DND-41 (cell line): ENCODE data around the gene MCM5.

Experiments
- ATAC-seq: fragments of 200-7000 bp; cut with Tn5 transposase; 3 replicates; pipeline ENCODE4 v1.9.1; 2021; ENCODE audit warnings: low read depth; ENCODE audit not compliant: insufficient read depth
- DNase-seq: peaks from one replicate; pipeline ENCODE4 v3.0.0-alpha.2; 2020
- H2AFZ ChIP-seq: 2 replicates; pipeline ENCODE4 v1.6.0; 2012; ENCODE audit warnings: low read depth, low read length
- H3K27ac ChIP-seq: 2 replicates; pipeline ENCODE4 v1.5.1; 2012; ENCODE audit warnings: low read length, inconsistent platforms
- H3K27me3 ChIP-seq: fragments of 200-600 bp; sonication (generic); 2 replicates; pipeline ENCODE4 v1.6.0; 2012; ENCODE audit warnings: low read length, mild to moderate bottlenecking, inconsistent platforms; ENCODE audit not compliant: insufficient read depth, poor library complexity
- H3K36me3 ChIP-seq: 2 replicates; pipeline ENCODE4 v1.5.1; 2012; ENCODE audit warnings: low read length, inconsistent platforms; ENCODE audit not compliant: insufficient read depth
- H3K4me1 ChIP-seq: 2 replicates; pipeline ENCODE4 v1.5.1; 2012; ENCODE audit warnings: mild to moderate bottlenecking, low read length; ENCODE audit not compliant: insufficient read depth
- H3K4me2 ChIP-seq: 2 replicates; pipeline ENCODE4 v1.6.0; 2012; ENCODE audit warnings: mild to moderate bottlenecking, moderate library complexity, low read length, inconsistent platforms; ENCODE audit not compliant: insufficient read depth
- H3K4me3 ChIP-seq, 2 experiments: fragments of 200-600 bp in 1 of 2; shearing (Covaris generic) in 1 of 2; 2 replicates each; pipeline ENCODE4 v1.5.1; 2012 to 2016; ENCODE audit warnings: inconsistent platforms in 2 of 2, low read length in 2 of 2, mild to moderate bottlenecking in 2 of 2, low read depth in 1 of 2, moderate library complexity in 1 of 2
- H3K79me2 ChIP-seq: 2 replicates; pipeline ENCODE4 v1.6.0; 2012; ENCODE audit warnings: low read length, inconsistent platforms; ENCODE audit not compliant: insufficient read depth
- H3K9ac ChIP-seq: 2 replicates; pipeline ENCODE4 v1.6.0; 2012; ENCODE audit warnings: low read depth, mild to moderate bottlenecking, inconsistent platforms, low read length, moderate library complexity
- H3K9me3 ChIP-seq: 2 replicates; pipeline ENCODE4 v1.5.1; 2012; ENCODE audit warnings: low read length, moderate library complexity, mild to moderate bottlenecking, inconsistent platforms; ENCODE audit not compliant: insufficient read depth, severe bottlenecking
- H4K20me1 ChIP-seq: 2 replicates; pipeline ENCODE4 v1.6.0; 2012; ENCODE audit warnings: low read length; ENCODE audit not compliant: insufficient read depth
- EZH2 ChIP-seq: IDR thresholded peaks from 3 replicates; pipeline ENCODE4 v1.6.1; 2012; ENCODE audit warnings: borderline replicate concordance, low read depth, mild to moderate bottlenecking, moderate library complexity, low read length, inconsistent platforms; ENCODE audit not compliant: severe bottlenecking
- TF ChIP-seq, protein P1 (sequence below): IDR thresholded peaks from 2 replicates; pipeline ENCODE4 v1.5.1; 2012; ENCODE audit warnings: borderline replicate concordance, low read length, moderate library complexity, mild to moderate bottlenecking; ENCODE audit not compliant: poor library complexity, severe bottlenecking; ENCODE audit errors: extremely low read depth

MCM5 gene

DNA sequence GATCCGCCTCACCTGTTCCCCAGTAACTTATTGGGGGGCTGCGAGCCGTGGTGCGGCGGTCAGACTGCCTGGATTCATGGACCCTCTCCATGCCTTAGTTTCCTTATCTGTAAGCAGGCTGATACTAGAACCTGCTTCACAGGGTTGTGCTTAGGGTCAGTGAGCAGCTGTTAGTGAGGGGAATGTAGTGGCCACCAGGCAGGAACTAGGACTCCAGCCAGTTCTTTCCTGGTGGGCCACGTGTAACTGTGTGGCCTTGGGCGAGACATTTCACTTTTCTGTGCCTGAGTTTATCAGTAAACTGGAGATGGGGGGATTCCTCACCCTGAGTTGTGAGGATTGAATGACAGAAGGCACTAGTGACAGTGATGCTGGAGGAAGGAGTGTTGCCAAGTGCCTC lies 24.8 kb downstream of the MCM5 start:
- Histone ChIP-seq H4K20me1 (peaks cover 69% of the 10 kb centered on the region), H3K36me3 (peaks cover 95% of the 10 kb centered on the region), H3K27ac (no peak overlapping the region), H3K4me2 (no peak overlapping the region), H3K4me1 (no peaks in the 10 kb centered on the region), H3K9ac (no peak overlapping the region), H3K27me3 (no peaks in the 10 kb centered on the region), H3K4me3 (no peak overlapping the region), H2AFZ (no peak overlapping the region), H3K79me2 (peaks cover 30% of the 10 kb centered on the region), H3K9me3 (no peaks in the 10 kb centered on the region)
- DNase-seq (no peak), ATAC-seq (no peak)
- no peak for TF ChIP-seq EZH2
- TF ChIP-seq, protein P1, sequence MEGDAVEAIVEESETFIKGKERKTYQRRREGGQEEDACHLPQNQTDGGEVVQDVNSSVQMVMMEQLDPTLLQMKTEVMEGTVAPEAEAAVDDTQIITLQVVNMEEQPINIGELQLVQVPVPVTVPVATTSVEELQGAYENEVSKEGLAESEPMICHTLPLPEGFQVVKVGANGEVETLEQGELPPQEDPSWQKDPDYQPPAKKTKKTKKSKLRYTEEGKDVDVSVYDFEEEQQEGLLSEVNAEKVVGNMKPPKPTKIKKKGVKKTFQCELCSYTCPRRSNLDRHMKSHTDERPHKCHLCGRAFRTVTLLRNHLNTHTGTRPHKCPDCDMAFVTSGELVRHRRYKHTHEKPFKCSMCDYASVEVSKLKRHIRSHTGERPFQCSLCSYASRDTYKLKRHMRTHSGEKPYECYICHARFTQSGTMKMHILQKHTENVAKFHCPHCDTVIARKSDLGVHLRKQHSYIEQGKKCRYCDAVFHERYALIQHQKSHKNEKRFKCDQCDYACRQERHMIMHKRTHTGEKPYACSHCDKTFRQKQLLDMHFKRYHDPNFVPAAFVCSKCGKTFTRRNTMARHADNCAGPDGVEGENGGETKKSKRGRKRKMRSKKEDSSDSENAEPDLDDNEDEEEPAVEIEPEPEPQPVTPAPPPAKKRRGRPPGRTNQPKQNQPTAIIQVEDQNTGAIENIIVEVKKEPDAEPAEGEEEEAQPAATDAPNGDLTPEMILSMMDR = no peak

DNA sequence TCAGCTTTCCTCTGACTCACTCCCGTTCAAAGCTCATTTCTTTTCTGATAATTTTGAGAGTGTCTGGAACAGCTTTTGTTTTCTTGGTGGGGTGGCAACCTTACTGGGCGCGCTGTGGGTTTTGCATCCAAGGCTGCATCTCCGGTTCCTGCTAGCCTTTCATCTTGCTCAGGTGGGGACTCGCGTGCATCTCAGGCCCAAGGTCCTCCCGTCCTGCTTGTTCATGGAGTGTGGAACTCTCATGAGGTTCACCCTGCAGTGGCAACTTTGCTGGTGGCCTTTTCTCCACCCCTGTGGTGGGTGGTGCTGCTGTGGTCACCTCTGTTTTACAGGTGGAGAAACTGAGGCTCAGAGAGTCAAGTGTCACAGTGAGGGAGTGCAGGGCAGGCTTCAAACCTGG lies 25.6 kb downstream of the MCM5 start:
- H3K4me1 ChIP-seq = no peaks in the 10 kb centered on the region
- H4K20me1 ChIP-seq = peaks cover 66% of the 10 kb centered on the region
- no peaks in the 10 kb centered on the region for H3K9me3 ChIP-seq
- H3K9ac ChIP-seq = no peak overlapping the region
- peaks cover 30% of the 10 kb centered on the region for H3K79me2 ChIP-seq
- H3K36me3 ChIP-seq = peaks cover 95% of the 10 kb centered on the region
- no peak overlapping the region for H3K27ac ChIP-seq
- H3K4me2 ChIP-seq = no peak overlapping the region
- TF ChIP-seq, protein P1 = no peak
- TF ChIP-seq EZH2 = no peak
- H3K4me3 ChIP-seq = no peak overlapping the region
- no peaks in the 10 kb centered on the region for H3K27me3 ChIP-seq
- ATAC-seq = no peak
- no peak overlapping the region for H2AFZ ChIP-seq
- no peak for DNase-seq

DNA sequence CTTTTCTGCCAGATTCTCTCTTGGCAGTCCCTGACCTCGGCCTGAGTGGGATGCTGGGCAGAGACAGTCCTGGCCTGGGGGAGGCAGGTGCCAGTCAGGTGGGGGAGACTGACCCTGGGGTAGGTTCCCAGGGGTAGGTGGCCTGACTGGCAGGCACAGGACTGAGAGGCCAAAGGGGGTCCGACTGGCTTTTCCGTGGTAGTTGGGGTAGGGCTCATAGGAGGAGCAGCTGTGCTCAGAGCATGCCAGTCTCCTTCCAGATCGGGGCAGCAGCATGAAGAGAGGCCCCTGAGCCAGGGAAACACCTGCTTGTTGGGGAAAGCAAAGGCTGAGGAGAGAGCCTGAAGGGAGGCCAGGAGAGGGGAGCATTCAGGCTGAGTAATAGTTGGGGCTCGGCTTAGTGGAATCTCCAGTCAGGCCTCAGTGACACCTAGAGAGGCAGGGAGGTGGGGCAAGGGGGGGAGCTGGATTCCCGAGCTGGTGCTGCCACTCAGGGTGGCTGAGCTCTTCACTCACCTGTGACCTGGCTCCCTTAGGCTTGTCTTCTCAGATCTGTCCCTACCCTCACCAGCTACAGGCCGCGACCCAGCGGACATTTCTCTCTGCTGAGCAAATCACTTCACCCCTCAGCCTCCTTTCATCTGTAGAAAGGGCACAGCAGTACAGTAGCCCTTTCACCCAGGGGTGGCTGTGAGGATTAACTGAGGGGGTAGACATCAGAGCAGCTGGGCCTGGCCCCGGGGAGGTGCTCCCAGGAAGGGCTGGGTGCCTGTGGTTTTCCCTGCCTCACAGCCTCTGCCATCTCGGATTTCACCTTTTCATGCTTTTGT lies 26.2 kb downstream of the MCM5 start:
- DNase-seq = no peak
- no peak overlapping the region for H3K4me2 ChIP-seq
- no peak overlapping the region for H2AFZ ChIP-seq

More for the DNA sequence above, 26.2 kb downstream of the MCM5 start:
- Histone ChIP-seq H3K4me3 (no peak overlapping the region), H3K9me3 (no peaks in the 10 kb centered on the region), H3K9ac (no peak overlapping the region), H3K27ac (no peak overlapping the region), H3K27me3 (no peaks in the 10 kb centered on the region), H4K20me1 (peaks cover 62% of the 10 kb centered on the region), H3K79me2 (peaks cover 30% of the 10 kb centered on the region), H3K4me1 (no peaks in the 10 kb centered on the region), H3K36me3 (peaks cover 95% of the 10 kb centered on the region)
- peak; percentile 27; the same call in 1 of the 3 replicates for ATAC-seq
- TF ChIP-seq EZH2 = no peak
- TF ChIP-seq, protein P1 = no peak
